Pancreas (tissue), 10 donors: ENCODE measurements around the gene SLC13A1. TPM values are rescaled to one million over a fixed set of nuclear protein-coding genes. Genes with fewer than 3 reads are reported as not detected.

Experiments used
- ATAC-seq, 4 donors: fragments of 200-7000 bp; cut with Tn5 transposase; one replicate each; pipeline versions ENCODE4 v1.8.0 to v1.9.1; 2020; ENCODE audit warnings: mild to moderate bottlenecking in 4 of 4, moderate library complexity in 4 of 4
- DNase-seq, 6 donors: peaks; one replicate each; pipeline ENCODE4 v3.0.0-alpha.2; 2020
- FAIRE-seq: peaks from 2 replicates; lab custom pipeline; 2012; peaks lifted over from hg19 to GRCh38; lab: Jason Lieb, UNC
- H3K27ac ChIP-seq, 4 donors: fragments of 200-600 bp; sonication (generic); 1 replicate in 3 of 4; 2 replicates in 1 of 4; pipeline versions ENCODE4 v1.5.0 to v1.8.0; 2020
- H3K27me3 ChIP-seq, 4 donors: fragments of 200-600 bp; one replicate each; pipeline ENCODE4 v1.8.0; 2021
- H3K36me3 ChIP-seq, 3 donors: fragments of 200-600 bp; sonication (generic) in 1 of 3; one replicate each; pipeline versions ENCODE4 v1.5.0 to v1.8.0; 2020 to 2021
- H3K4me1 ChIP-seq, 3 donors: fragments of 200-600 bp; one replicate each; pipeline ENCODE4 v1.8.0; 2021
- H3K4me3 ChIP-seq, 4 donors: fragments of 200-600 bp; sonication (generic) in 2 of 4; one replicate each; pipeline versions ENCODE4 v1.5.0 to v1.8.0; 2020 to 2021
- H3K9me3 ChIP-seq, 4 donors: fragments of 200-600 bp; one replicate each; pipeline ENCODE4 v1.8.0; 2021
- WGBS, 2 donors: extraction: QIAGEN DNeasy Blood & Tissue Kit; methylation state at CpG; one replicate each; pipeline ENCODE4 v1.1.7; 2013; 5-methylcytosine and 5-hydroxymethylcytosine counted together
- intact Hi-C, 3 donors: fragments of 100-400 bp; cut with DNase I; formaldehyde crosslinking; loops; one replicate each; pipeline versions ENCODE4 v1.11.1 to v1.14.2; 2022
- polyA plus RNA-seq, 2 donors: library from polyadenylated mRNA; stranded (reverse); fragments of 200-250 nt; gene quantifications; one replicate each; pipeline ENCODE4 v1.2.3, GENCODE V29; 2013
- total RNA-seq, 6 donors: library from RNA; stranded (reverse); fragmentation: NEBNext Ultra II Directional in 4 of 6; extraction: Animal tissue kit (Norgen Biotek cat#: 25700) in 4 of 6; gene quantifications; one replicate each; pipeline versions ENCODE4 v1.2.1 to v1.2.4, GENCODE V29; 2021 to 2023
- TF ChIP-seq, protein P1 (sequence below), 4 donors: fragments of 200-600 bp; sonication (generic) in 3 of 4; IDR thresholded peaks; one replicate each; pipeline versions ENCODE4 v1.5.0 to v1.8.0; 2021; ENCODE audit warnings: antibody characterized with exemption in 4 of 4
- donor health status: healthy with polysubstance abuse.
- donor health status: DM: no; HTN: no; CAD: no; lungs with moderate emphysema.
- donor health status: DM: no; HTN: no; CAD: no.
- donor health status: control.
- donor health status: control.
- donor health status: Bipolar disorder and iron deficiency.
- donor health status: DM: yes; HTN: yes; CAD: no.
- donor health status: DM: no; HTN: no; CAD: no.
- donor health status: DM: no; HTN: no; CAD: no.
- donor health status: DM: yes; HTN: yes; CAD: no.

Gene SLC13A1
- total and polyA plus RNA-seq, 8 donors = 0.02 to 0.19 (median 0.09) TPM; not detected in 3

- Histone ChIP-seq H3K4me1 (peaks cover 13 to 30% (median 18%) of the 10 kb centered on the region in 3 donors), H3K9me3 (no peaks in the 10 kb centered on the region), H3K36me3 (no peaks in the 10 kb centered on the region), H3K27me3 (no peaks in the 10 kb centered on the region), H3K27ac (peak overlapping the region; percentile 32 to 79 (median 56)), H3K4me3 (no peak overlapping the region)
- WGBS, 2 donors = 34 to 36% methylated on average over 2 of the region's 2 CpGs
- ATAC-seq = peak; percentile 95 to 97 (median 96)
- FAIRE-seq = no peak
- intact Hi-C loops = no loop called here
- DNase-seq = peak in 5 of 6 donors; percentile 57 to 89 (median 81)
- TF ChIP-seq, protein P1, sequence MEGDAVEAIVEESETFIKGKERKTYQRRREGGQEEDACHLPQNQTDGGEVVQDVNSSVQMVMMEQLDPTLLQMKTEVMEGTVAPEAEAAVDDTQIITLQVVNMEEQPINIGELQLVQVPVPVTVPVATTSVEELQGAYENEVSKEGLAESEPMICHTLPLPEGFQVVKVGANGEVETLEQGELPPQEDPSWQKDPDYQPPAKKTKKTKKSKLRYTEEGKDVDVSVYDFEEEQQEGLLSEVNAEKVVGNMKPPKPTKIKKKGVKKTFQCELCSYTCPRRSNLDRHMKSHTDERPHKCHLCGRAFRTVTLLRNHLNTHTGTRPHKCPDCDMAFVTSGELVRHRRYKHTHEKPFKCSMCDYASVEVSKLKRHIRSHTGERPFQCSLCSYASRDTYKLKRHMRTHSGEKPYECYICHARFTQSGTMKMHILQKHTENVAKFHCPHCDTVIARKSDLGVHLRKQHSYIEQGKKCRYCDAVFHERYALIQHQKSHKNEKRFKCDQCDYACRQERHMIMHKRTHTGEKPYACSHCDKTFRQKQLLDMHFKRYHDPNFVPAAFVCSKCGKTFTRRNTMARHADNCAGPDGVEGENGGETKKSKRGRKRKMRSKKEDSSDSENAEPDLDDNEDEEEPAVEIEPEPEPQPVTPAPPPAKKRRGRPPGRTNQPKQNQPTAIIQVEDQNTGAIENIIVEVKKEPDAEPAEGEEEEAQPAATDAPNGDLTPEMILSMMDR (IDR thresholded peaks at IDR 0.05) = no peak
Observed at GRCh38 chr7:123198668-123199652, 809 bp downstream of the SLC13A1 start.

DNA sequence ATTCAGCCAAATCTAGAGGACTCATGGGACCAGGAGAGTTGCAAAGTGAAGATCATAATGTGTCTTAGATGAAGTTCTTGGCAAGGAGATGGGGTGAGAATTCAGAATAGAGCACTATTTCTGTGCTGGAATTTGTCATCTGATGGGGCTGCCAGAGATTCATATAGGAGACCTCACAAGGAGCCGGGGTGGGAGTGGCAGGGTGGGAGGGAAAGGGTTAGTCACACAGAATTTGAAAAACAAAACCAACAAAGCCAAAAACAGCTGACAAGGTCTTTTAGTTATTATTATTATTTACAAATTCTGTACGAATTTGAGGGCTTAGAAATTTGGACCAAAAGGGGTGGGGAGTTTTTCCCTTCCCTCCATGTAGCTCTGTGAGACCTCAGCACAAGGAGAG, 1.7 kb downstream of the SLC13A1 start:
- no peak for ATAC-seq
- no peak for DNase-seq
- H3K27ac ChIP-seq = peak overlapping the region; percentile 32 to 79 (median 56)
- intact Hi-C loops = no loop called here
- H3K9me3 ChIP-seq = no peaks in the 10 kb centered on the region
- peaks cover 13 to 30% (median 18%) of the 10 kb centered on the region in 3 donors for H3K4me1 ChIP-seq
- H3K4me3 ChIP-seq = no peak overlapping the region
- WGBS, 2 donors = 72 to 79% methylated on average over 2 of the region's 2 CpGs
- no peaks in the 10 kb centered on the region for H3K27me3 ChIP-seq
- no peaks in the 10 kb centered on the region for H3K36me3 ChIP-seq
- TF ChIP-seq, protein P1 (IDR thresholded peaks at IDR 0.05) = no peak
- FAIRE-seq = no peak

DNA sequence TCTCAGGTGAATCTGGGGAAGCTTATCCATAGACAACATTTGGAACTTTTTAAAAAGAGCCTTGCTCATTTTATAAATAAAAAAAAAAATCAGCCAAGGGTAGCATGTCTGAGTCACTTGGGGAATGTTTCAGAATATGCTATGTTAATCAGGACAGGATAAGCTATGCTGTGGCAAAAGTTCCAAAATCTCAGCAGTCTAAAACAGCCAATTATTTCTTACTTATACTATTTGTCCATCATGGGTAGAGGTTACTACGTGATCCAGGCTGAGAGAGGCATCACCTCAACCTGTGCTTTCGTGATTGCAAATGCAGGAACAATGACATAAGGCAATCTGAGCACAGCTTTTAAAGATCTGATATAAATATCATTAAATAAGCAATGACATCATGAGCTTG, 6.5 kb downstream of the SLC13A1 start:
- Histone ChIP-seq H3K9me3 (no peaks in the 10 kb centered on the region), H3K36me3 (no peaks in the 10 kb centered on the region), H3K27me3 (no peaks in the 10 kb centered on the region), H3K4me3 (no peak overlapping the region), H3K27ac (no peak overlapping the region), H3K4me1 (peaks cover 17 to 28% (median 26%) of the 10 kb centered on the region in 3 donors)
- DNase-seq (no peak), ATAC-seq (no peak), FAIRE-seq (no peak)
- intact Hi-C loops = no loop called here
- 69 to 83% methylated on average over 2 of the region's 2 CpGs for WGBS, 2 donors
- TF ChIP-seq, protein P1 (IDR thresholded peaks at IDR 0.05) = no peak

GRCh38 chr7:123191132-123191531, 8.6 kb downstream of the SLC13A1 start:
- no peaks in the 10 kb centered on the region for H3K36me3 ChIP-seq
- 16 to 47% methylated on average over 1 of the region's 1 CpG for WGBS, 2 donors
- FAIRE-seq (no peak), DNase-seq (peak in 4 of 6 donors; percentile 57 to 80 (median 63)), ATAC-seq (peak; percentile 90 to 94 (median 92))
- peak overlapping the region in 3 of 4 donors; percentile 48 to 74 (median 59) for H3K27ac ChIP-seq
- H3K4me1 ChIP-seq = peaks cover 7 to 20% (median 19%) of the 10 kb centered on the region in 3 donors
- no peaks in the 10 kb centered on the region for H3K9me3 ChIP-seq
- no peaks in the 10 kb centered on the region for H3K27me3 ChIP-seq
- no peak overlapping the region for H3K4me3 ChIP-seq
- TF ChIP-seq, protein P1 (IDR thresholded peaks at IDR 0.05) = no peak
- intact Hi-C loops = no loop called here
